HG02973 (cell line): Measurements from ENCODE around the gene PEAK1.
"Not testable (repeated sequence)": the region's sequence is repeated elsewhere in the genome, so short reads cannot be mapped to it uniquely, and the experiment has no call there.

Experiments
- ATAC-seq: cut with Tn5 transposase; IDR thresholded peaks from one replicate; pipeline ENCODE4 v1.9.1; 2021; ENCODE audit warnings: moderate library complexity; ENCODE audit not compliant: unreplicated experiment

Gene PEAK1

GRCh38 chr15:77421370-77421700 is 1.4 kb upstream of the PEAK1 start:
- no peak for ATAC-seq

GRCh38 chr15:77420610-77421369 is 886 bp upstream of the PEAK1 start, which contains the start of gene HMG20A:
HMG20A (plus strand) TSS chr15:77420888; CDS start chr15:77458408, 37,520 bp downstream.
- peak; percentile 32 for ATAC-seq

GRCh38 chr15:77418966-77419835 is 703 bp downstream of the PEAK1 start:
- no peak for ATAC-seq

- ATAC-seq: no peak
Measured at GRCh38 chr15:77418391-77418965, 1.4 kb downstream of the PEAK1 start.

GRCh38 chr15:77417602-77418001 is 2.3 kb downstream of the PEAK1 start:
- ATAC-seq: no peak

GRCh38 chr15:77416954-77417353 is 3.0 kb downstream of the PEAK1 start:
- ATAC-seq: no peak

- no peak for ATAC-seq
Measured at GRCh38 chr15:77416148-77416455, 3.8 kb downstream of the PEAK1 start.

- no peak for ATAC-seq
Measured at GRCh38 chr15:77415450-77416147, 4.3 kb downstream of the PEAK1 start.

GRCh38 chr15:77414789-77415442 is 5.0 kb downstream of the PEAK1 start:
- ATAC-seq: no peak

GRCh38 chr15:77413699-77414349 is 6.1 kb downstream of the PEAK1 start:
- no peak for ATAC-seq

GRCh38 chr15:77412972-77413698 is 6.8 kb downstream of the PEAK1 start:
- no peak for ATAC-seq

- no peak for ATAC-seq
Measured at GRCh38 chr15:77411619-77411976, 8.3 kb downstream of the PEAK1 start.

GRCh38 chr15:77410701-77411618 is 8.9 kb downstream of the PEAK1 start:
- no peak for ATAC-seq

GRCh38 chr15:77410157-77410500 is 9.8 kb downstream of the PEAK1 start:
- not testable (repeated sequence) for ATAC-seq

- ATAC-seq: no peak
Measured at GRCh38 chr15:77409259-77410156, 10.4 kb downstream of the PEAK1 start.

GRCh38 chr15:77406846-77407245 is 13.1 kb downstream of the PEAK1 start:
- ATAC-seq: no peak

- ATAC-seq: not testable (repeated sequence)
Measured at GRCh38 chr15:77406173-77406759, 13.6 kb downstream of the PEAK1 start.
